ENCODE data around the gene DPH3. TPM values are rescaled to one million over a fixed set of nuclear protein-coding genes. Genes with fewer than 3 reads are reported as not detected.

DPH3 gene
- total RNA-seq, 3 donors from 2014 or later, result 17.7 to 33.6 (median 21.0) TPM

DNA sequence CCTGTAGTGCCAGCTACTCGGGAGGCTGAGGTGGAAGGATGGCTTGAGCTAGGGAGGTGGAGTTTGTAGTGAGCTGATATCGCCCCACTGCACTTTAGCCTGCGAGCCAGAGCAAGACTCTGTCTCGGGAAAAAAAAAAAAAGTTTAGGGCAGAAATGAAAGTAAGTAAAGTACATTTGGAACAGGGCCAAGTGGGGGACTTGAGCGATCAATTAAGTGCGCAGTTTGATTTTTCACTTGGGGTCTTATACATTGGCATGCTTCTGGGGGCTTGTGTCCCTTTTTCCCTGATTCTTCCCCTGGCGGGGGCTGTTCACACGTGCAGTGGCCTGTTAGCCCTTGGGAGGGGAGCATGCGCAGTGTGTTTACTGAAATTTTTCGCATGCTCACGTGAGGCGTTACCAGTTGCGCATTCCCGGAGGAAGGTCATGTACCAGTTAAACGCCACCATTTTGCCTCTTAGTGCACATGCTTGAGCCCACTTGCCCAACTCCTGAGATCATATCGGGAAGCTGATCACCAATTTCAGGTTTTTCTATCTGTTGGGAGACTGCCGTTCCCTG, 48.3 kb downstream of the DPH3 start:
- H3K4me3 ChIP-seq, result no peak overlapping the region
- DNase-seq (ENCODE audit: low spot score in 2 of 2), result no peak
- no peak overlapping the region for H3K27ac ChIP-seq
- intact Hi-C loops (cut with DNase I; ENCODE audit: low total_unique reads), result no loop called here
- H3K4me1 ChIP-seq, result no peaks in the 10 kb centered on the region
- H3K27me3 ChIP-seq, result no peaks in the 10 kb centered on the region
- TF ChIP-seq, protein P1, sequence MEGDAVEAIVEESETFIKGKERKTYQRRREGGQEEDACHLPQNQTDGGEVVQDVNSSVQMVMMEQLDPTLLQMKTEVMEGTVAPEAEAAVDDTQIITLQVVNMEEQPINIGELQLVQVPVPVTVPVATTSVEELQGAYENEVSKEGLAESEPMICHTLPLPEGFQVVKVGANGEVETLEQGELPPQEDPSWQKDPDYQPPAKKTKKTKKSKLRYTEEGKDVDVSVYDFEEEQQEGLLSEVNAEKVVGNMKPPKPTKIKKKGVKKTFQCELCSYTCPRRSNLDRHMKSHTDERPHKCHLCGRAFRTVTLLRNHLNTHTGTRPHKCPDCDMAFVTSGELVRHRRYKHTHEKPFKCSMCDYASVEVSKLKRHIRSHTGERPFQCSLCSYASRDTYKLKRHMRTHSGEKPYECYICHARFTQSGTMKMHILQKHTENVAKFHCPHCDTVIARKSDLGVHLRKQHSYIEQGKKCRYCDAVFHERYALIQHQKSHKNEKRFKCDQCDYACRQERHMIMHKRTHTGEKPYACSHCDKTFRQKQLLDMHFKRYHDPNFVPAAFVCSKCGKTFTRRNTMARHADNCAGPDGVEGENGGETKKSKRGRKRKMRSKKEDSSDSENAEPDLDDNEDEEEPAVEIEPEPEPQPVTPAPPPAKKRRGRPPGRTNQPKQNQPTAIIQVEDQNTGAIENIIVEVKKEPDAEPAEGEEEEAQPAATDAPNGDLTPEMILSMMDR (IDR thresholded peaks at IDR 0.05), result no peak
- TF ChIP-seq POLR2AphosphoS5 (IDR thresholded peaks at IDR 0.05), result no peak
- no peak for TF ChIP-seq POLR2A (IDR thresholded peaks at IDR 0.05)
- H3K36me3 ChIP-seq, result no peaks in the 10 kb centered on the region
- no peaks in the 10 kb centered on the region for H3K9me3 ChIP-seq

DNA sequence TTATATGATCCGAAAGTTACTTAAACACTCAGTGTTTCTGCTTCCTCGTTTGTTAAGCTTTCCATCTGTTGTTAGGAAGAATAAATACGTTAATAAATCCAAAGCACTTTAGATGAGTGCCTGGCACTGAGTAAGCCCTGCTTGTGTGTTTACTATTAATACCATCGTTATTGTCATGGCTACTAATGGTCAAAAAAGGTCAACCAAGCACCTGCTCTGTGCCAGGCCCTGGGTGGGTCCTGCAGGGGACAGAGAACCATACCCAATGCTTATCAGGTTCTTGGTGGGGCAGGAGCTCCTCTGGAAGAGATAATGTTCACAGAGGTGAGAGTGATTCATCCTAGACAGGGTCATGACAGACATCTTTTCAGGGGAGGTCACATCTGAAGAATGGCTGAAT, 50.4 kb downstream of the DPH3 start:
- Histone ChIP-seq H3K4me1 (no peaks in the 10 kb centered on the region), H3K27ac (no peak overlapping the region), H3K4me3 (no peak overlapping the region), H3K36me3 (no peaks in the 10 kb centered on the region), H3K27me3 (no peaks in the 10 kb centered on the region), H3K9me3 (no peaks in the 10 kb centered on the region)
- intact Hi-C loops (cut with DNase I; ENCODE audit: low total_unique reads), result no loop called here
- TF ChIP-seq, protein P1 (IDR thresholded peaks at IDR 0.05), result no peak
- TF ChIP-seq POLR2AphosphoS5 (IDR thresholded peaks at IDR 0.05) (no peak), POLR2A (IDR thresholded peaks at IDR 0.05) (no peak)
- no peak for DNase-seq (ENCODE audit: low spot score in 2 of 2)

DNA sequence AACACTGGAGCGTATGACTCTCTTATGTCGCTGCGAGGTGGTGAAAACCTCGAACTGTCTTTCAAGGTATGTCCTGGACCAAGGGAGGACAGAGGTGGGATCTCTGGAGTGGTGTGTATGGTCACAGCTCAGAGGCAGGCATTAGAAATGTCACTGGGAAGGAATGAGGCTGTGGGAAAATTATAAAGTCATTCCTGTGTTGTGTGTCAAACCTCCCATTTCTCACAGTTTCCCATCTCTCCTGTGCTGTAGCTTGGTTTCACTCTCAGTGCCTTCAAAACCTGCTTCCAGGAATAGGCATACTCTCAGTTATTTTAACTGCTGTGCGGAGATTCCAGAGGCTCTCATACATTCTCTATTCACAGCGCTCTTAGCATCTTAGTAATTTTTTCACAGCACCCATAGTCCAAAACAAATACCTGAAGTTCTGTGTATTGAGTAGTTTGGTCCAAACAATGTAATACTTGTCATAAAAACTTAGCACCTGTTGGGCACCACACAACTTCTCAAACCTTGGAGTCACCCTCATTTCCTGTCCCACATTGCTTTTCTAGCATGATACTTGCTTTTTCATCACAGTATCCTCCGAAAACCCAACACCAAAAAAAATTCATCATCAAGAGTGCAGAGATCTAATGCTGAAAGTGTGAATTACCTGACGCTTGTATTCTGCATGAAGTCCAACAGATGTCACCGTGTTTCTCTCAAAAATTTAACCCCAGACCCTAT, 53.4 kb downstream of the DPH3 start:
- intact Hi-C loops (cut with DNase I; ENCODE audit: low total_unique reads), result no loop called here
- no peaks in the 10 kb centered on the region for H3K4me1 ChIP-seq
- H3K27ac ChIP-seq, result no peak overlapping the region
- TF ChIP-seq POLR2A (IDR thresholded peaks at IDR 0.05), result no peak
- TF ChIP-seq, protein P1 (IDR thresholded peaks at IDR 0.05), result no peak
- TF ChIP-seq POLR2AphosphoS5 (IDR thresholded peaks at IDR 0.05), result no peak
- no peak overlapping the region for H3K4me3 ChIP-seq
- H3K36me3 ChIP-seq, result no peaks in the 10 kb centered on the region
- H3K9me3 ChIP-seq, result no peaks in the 10 kb centered on the region
- H3K27me3 ChIP-seq, result no peaks in the 10 kb centered on the region
- DNase-seq (ENCODE audit: low spot score in 2 of 2), result no peak

Other genes with a start within 250 kb of the DPH3 start
- gene GALNT15, start 90.3 kb downstream of the DPH3 start, total RNA-seq, result 100 to 1,000 TPM in 2 of 3 donors, 10 to 100 TPM in 1; 68.5 to 492 (median 215) TPM
- gene OXNAD1, start 269 bp upstream of the DPH3 start, total RNA-seq, result 10 to 100 TPM; 13.1 to 22.8 (median 15.7) TPM
- gene RFTN1, start 248.8 kb upstream of the DPH3 start, total RNA-seq, result 100 to 1,000 TPM in 1 of 3 donors, 10 to 100 TPM in 2; 13.9 to 108 (median 29.5) TPM

Data from breast epithelium (tissue), 4 donors.